Measurements from ENCODE around the gene ABAT.

DNA sequence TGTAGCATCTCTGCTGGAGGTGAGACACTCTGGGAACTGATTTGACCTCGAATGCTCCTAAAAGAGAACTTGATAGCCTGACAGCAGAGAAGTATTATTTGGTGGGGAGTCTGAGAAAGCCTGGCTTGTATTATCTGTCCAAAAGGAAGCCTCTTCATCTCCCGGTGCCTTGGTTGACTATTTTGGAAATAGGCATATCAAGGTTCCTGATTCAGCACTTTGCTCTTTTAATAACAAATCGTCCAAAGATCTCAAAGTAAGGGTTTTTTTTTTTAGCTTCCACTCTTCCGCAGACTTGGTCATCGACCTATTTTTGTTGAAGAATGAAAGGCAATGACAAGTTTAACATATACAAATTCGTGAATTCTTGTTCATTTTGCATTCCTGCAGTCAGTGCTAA lies 108.3 kb downstream of the ABAT start:
- TF ChIP-seq, protein P1, sequence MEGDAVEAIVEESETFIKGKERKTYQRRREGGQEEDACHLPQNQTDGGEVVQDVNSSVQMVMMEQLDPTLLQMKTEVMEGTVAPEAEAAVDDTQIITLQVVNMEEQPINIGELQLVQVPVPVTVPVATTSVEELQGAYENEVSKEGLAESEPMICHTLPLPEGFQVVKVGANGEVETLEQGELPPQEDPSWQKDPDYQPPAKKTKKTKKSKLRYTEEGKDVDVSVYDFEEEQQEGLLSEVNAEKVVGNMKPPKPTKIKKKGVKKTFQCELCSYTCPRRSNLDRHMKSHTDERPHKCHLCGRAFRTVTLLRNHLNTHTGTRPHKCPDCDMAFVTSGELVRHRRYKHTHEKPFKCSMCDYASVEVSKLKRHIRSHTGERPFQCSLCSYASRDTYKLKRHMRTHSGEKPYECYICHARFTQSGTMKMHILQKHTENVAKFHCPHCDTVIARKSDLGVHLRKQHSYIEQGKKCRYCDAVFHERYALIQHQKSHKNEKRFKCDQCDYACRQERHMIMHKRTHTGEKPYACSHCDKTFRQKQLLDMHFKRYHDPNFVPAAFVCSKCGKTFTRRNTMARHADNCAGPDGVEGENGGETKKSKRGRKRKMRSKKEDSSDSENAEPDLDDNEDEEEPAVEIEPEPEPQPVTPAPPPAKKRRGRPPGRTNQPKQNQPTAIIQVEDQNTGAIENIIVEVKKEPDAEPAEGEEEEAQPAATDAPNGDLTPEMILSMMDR (IDR thresholded peaks at IDR 0.05; ENCODE audit: insufficient read depth, low read depth, low read length): no peak
- TF ChIP-seq EZH2 (IDR thresholded peaks at IDR 0.05; ENCODE audit: insufficient read depth, low read length): no peak
